NB4 (cell line): Measurements from ENCODE around the gene FMOD.

Experiments used
- POLR2A ChIP-seq: IDR thresholded peaks from 2 replicates; pipeline ENCODE4 v1.6.1; 2011; ENCODE audit warnings: mild to moderate bottlenecking; ENCODE audit not compliant: insufficient read length; ENCODE audit errors: extremely low read depth
- TF ChIP-seq, protein P1 (sequence below): IDR thresholded peaks from one replicate; pipeline ENCODE4 v1.5.1; 2012; ENCODE audit warnings: low read depth, low read length

- TF ChIP-seq, protein P1, sequence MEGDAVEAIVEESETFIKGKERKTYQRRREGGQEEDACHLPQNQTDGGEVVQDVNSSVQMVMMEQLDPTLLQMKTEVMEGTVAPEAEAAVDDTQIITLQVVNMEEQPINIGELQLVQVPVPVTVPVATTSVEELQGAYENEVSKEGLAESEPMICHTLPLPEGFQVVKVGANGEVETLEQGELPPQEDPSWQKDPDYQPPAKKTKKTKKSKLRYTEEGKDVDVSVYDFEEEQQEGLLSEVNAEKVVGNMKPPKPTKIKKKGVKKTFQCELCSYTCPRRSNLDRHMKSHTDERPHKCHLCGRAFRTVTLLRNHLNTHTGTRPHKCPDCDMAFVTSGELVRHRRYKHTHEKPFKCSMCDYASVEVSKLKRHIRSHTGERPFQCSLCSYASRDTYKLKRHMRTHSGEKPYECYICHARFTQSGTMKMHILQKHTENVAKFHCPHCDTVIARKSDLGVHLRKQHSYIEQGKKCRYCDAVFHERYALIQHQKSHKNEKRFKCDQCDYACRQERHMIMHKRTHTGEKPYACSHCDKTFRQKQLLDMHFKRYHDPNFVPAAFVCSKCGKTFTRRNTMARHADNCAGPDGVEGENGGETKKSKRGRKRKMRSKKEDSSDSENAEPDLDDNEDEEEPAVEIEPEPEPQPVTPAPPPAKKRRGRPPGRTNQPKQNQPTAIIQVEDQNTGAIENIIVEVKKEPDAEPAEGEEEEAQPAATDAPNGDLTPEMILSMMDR = no peak
- TF ChIP-seq POLR2A = no peak
These were observed 50.2 kb downstream of the FMOD start for GRCh38 chr1:203300441-203301330.
